NCI-H446 treated with DMSO at 0.1 percent for 48 hours (cell line): ENCODE data around the gene ASAP2.

Experiments used
- DNase-seq: peaks from one replicate; lab custom pipeline; 2025; lab: John Stamatoyannopoulos, UW

ASAP2 gene

GRCh38 chr2:9184361-9184760 is 22.3 kb upstream of the ASAP2 start:
- DNase-seq: no peak

DNA sequence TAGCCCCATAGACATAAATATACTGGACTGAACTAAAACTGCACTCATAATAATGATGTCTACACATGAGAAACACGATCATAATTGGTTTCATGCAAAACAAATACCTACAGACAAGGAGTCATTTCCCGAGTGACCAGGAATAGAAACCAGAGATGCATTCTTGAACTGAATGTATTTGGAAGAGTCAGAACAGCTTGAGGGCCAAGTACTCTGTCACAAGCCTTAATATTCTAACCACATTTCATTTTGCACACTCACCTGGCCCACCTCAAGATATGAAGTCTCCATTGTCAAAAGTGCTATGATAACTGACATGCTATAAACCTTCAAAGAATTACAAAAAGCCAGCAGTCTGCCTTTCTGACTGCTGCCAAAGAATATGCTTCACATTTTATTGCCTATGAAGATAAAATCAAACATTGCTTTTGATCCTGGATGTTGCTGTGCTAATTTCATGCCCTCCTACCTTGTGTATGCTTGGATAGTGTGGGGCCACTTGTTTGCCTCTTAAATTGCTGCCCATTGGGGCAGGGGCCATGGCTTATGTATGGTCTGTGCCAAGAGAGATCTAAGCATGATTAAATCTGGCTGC is 18.9 kb upstream of the ASAP2 start:
- DNase-seq: no peak

DNA sequence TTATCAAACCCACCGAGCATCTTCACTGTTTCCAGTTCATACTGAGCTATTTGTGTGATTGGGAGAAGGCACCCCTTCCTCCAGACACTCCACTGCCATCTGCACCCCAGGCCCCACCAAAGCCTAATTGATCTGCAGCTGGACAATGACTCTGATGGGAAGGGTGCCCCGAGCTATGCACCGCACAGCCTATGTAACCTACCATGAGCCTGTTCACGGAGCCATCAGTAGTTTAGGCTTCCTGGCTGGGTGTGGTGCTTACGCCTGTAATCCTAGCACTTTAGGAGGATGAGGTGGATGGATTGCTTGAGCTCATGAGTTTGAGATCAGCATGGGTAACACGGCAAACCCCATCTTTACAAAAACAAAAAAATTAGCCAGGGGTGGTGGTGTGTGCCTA is 17.8 kb upstream of the ASAP2 start:
- no peak for DNase-seq

DNA sequence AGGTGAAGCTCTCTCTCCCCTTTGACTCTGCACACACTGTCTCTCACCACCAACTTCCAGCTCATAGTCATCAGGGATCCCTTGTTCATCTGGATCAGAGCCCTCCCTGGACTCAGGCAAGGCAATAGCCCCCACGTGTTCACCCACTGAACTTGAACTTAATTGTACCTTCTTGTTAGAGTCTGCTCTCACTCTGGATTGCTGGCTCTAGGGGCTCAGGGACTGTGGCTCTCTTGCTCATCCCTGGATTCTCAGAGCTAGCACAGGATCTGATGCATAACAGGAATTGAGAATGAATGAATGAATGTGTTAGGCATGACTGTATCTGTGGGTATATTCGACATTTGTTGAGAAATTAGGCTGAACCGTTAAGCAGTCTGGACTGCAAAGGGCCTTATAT is 16.7 kb upstream of the ASAP2 start:
- no peak for DNase-seq

- no peak for DNase-seq
These were observed 15.6 kb upstream of the ASAP2 start for GRCh38 chr2:9191041-9191481.

- no peak for DNase-seq
These were observed 13.9 kb upstream of the ASAP2 start for GRCh38 chr2:9192712-9193111.

- no peak for DNase-seq
These were observed 12.3 kb upstream of the ASAP2 start for GRCh38 chr2:9194352-9194751.

DNA sequence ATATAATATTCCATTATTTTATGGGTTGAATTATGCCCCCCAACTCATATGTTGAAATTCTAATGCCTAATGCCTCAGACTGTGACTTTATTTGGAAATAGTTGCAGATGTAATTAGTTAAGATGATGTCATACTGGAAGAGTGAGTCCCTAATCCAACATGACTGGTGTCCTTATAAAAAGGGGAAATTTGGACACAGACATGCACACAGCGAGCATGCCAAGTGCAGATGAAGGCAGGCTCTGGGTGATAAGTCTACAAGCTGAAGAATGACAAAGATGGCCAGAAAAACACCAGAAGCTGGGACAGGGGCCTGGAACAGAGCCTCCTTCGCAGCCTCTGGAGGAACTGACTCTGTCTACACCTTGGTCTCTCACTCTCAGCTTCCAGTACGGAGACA is 10.0 kb upstream of the ASAP2 start:
- DNase-seq: no peak

- DNase-seq: no peak
These were observed 8.7 kb upstream of the ASAP2 start for GRCh38 chr2:9197916-9198315.

DNA sequence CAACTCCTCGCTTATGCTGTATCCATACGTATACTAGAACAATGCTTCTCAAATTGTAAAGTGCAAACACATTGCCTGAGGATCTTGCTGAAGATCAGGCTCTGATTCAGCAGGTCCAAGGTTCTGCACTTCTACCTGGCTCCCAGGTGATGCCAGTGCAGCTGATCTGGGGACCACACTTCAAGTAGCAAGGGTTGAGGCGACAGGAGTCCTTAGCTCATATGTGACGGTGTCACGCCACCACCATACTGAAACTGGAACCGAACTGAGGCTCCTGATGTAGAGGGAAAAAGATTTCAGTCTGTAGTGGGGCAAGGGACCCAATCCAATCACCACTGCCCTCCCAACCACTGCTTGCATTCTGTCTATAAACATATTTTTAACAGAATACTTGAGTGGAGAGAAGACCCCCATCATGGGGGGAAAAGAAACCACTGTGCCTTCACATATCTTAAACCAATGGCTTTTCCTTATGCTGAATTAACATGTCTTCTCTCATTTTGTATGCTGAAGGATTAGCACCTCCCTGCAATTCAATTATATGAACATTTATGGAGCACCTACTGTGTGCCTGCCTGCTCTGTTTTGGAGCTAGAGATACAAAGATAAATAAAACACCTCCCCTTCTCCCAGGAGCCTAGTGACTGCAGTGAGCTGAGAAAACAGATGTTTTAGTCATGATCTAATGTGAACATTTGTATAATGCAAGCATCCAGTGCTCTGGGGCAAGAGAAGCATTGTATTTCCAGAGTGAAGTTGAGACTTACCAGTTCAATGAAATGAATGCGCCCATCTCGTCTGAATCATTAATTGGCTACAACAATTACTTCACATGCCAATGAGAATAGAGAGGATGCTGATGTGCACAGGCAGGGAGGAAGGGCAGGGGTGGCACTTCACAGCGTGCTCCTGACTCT is 6.6 kb upstream of the ASAP2 start:
- no peak for DNase-seq

- no peak for DNase-seq
These were observed 6.0 kb upstream of the ASAP2 start for GRCh38 chr2:9200633-9201015.

DNA sequence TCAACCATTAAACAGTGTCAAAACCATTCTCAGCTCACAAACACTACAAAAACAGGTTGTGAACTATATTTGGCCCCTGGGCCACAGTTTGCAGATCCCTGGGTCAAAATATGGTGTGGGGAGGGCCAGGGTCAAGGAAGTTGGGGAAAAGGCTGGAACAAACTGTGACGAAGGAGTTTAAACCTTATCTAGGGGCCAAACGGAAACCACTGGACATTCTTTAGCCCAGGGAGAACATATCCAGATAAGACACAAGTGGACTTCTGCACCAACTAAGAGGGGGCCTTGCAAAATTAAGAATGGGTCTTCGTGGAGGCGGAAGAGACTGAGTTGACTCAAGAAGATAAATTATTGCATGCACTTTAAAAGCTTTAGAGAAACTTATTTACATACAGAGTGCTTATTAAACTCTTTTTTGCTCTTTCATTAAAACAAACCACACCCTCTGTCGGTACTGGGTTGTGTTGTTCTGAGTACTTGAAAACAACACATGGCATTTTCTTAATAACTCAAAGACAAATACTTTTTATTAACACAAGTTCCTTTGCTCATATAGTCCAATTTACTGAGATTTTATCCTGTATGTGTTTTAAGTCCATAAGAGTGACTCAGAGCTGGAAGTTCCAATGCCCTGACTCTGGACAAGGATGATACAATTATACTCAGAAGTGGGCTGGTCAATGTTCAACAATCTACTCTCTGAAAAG is 5.3 kb upstream of the ASAP2 start:
- no peak for DNase-seq

GRCh38 chr2:9203006-9203405 is 3.6 kb upstream of the ASAP2 start:
- no peak for DNase-seq

GRCh38 chr2:9203876-9204275 is 2.7 kb upstream of the ASAP2 start:
- DNase-seq: no peak

DNA sequence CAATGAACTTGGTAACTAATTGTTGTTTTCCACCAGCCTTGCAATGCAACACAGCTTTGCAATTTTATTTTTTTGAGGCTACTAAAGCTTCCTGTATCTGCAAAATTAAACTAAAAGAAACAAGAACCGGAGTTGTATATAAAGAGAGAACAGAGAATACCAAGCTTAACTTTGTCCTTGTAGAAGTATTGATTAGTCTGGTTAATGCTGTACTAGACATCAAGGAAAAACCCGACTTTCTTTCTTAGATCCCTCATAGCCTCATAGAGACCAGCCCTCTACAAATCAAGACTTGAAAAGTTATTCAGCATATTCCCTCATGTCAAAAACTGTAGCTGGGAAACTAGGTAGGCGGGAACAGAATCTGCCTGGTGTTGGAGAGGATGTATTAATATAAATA is 1.7 kb upstream of the ASAP2 start:
- DNase-seq: no peak

DNA sequence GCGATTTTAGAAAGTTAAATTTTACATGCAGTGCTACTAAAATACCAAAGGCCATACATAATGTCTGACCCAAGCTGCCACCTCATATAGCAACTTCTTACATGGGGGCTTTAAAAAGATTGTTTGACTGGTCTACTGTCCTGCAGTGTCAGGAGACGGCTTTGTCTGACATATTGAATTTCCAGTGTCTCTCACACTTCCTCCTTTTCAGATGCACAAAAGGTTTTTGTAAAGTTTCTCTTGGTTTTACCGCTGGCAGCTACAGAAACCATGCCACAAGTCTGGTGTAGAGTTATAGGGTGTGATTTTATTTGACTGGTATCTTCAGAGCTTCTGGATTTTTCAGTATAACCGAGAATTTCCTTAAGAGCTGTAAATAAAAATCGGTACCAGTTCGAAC is 1.1 kb upstream of the ASAP2 start:
- no peak for DNase-seq

GRCh38 chr2:9206991-9207640 is 504 bp downstream of the ASAP2 start:
- no peak for DNase-seq

- DNase-seq: no peak
These were observed 1.2 kb downstream of the ASAP2 start for GRCh38 chr2:9207641-9208311.

- DNase-seq: no peak
These were observed 2.3 kb downstream of the ASAP2 start for GRCh38 chr2:9208875-9209274.

- DNase-seq: no peak
These were observed 3.4 kb downstream of the ASAP2 start for GRCh38 chr2:9210030-9210429.

GRCh38 chr2:9211496-9211895 is 4.9 kb downstream of the ASAP2 start:
- DNase-seq: no peak
